Mucosa of stomach (tissue), 1 donor: ENCODE data around the gene GRHL3.

Source experiments
- H3K27me3 ChIP-seq: one replicate; pipeline ENCODE4 v1.7.0; 2013; ENCODE audit warnings: mild to moderate bottlenecking, low read length; ENCODE audit not compliant: control insufficient read depth, insufficient read depth
- H3K36me3 ChIP-seq: one replicate; pipeline ENCODE4 v1.7.0; 2013; ENCODE audit warnings: low read length; ENCODE audit not compliant: control insufficient read depth, insufficient read depth
- H3K4me1 ChIP-seq: one replicate; pipeline ENCODE4 v1.7.0; 2013; ENCODE audit warnings: mild to moderate bottlenecking, low read length; ENCODE audit not compliant: control insufficient read depth, insufficient read depth
- H3K4me3 ChIP-seq: one replicate; pipeline ENCODE4 v1.7.0; 2013; ENCODE audit warnings: low read length
- H3K9ac ChIP-seq: one replicate; pipeline ENCODE4 v1.7.0; 2013; ENCODE audit warnings: mild to moderate bottlenecking, low read length, moderate library complexity
- H3K9me3 ChIP-seq: one replicate; pipeline ENCODE4 v1.7.0; 2013; ENCODE audit warnings: mild to moderate bottlenecking, low read length, moderate library complexity; ENCODE audit not compliant: control insufficient read depth
- donor health status: Pancreatic carcinoma.

The GRHL3 gene

GRCh38 chr1:24386241-24386640 is 67.1 kb downstream of the GRHL3 start:
- H3K4me3 ChIP-seq: no peak overlapping the region
- H3K9me3 ChIP-seq: no peaks in the 10 kb centered on the region
- H3K36me3 ChIP-seq: no peaks in the 10 kb centered on the region
- no peaks in the 10 kb centered on the region for H3K27me3 ChIP-seq
- no peak overlapping the region for H3K9ac ChIP-seq
- H3K4me1 ChIP-seq: peaks cover 37% of the 10 kb centered on the region

- Histone ChIP-seq H3K27me3 (no peaks in the 10 kb centered on the region), H3K4me1 (peaks cover 32% of the 10 kb centered on the region), H3K36me3 (no peaks in the 10 kb centered on the region), H3K4me3 (no peak overlapping the region), H3K9me3 (no peaks in the 10 kb centered on the region), H3K9ac (no peak overlapping the region)
Observed at GRCh38 chr1:24386931-24387330, 67.8 kb downstream of the GRHL3 start.

GRCh38 chr1:24387636-24388175 is 68.5 kb downstream of the GRHL3 start:
- no peaks in the 10 kb centered on the region for H3K27me3 ChIP-seq
- H3K4me1 ChIP-seq: peaks cover 37% of the 10 kb centered on the region
- no peaks in the 10 kb centered on the region for H3K36me3 ChIP-seq
- no peaks in the 10 kb centered on the region for H3K9me3 ChIP-seq
- H3K4me3 ChIP-seq: no peak overlapping the region
- no peak overlapping the region for H3K9ac ChIP-seq

- H3K4me3 ChIP-seq: no peak overlapping the region
- H3K9ac ChIP-seq: no peak overlapping the region
- no peaks in the 10 kb centered on the region for H3K27me3 ChIP-seq
- H3K4me1 ChIP-seq: peaks cover 37% of the 10 kb centered on the region
- no peaks in the 10 kb centered on the region for H3K9me3 ChIP-seq
- no peaks in the 10 kb centered on the region for H3K36me3 ChIP-seq
Observed at GRCh38 chr1:24388331-24388885, 69.3 kb downstream of the GRHL3 start.

GRCh38 chr1:24389231-24389678 is 70.1 kb downstream of the GRHL3 start:
- H3K36me3 ChIP-seq: no peaks in the 10 kb centered on the region
- no peaks in the 10 kb centered on the region for H3K27me3 ChIP-seq
- H3K4me3 ChIP-seq: no peak overlapping the region
- no peak overlapping the region for H3K9ac ChIP-seq
- peaks cover 32% of the 10 kb centered on the region for H3K4me1 ChIP-seq
- no peaks in the 10 kb centered on the region for H3K9me3 ChIP-seq

- no peaks in the 10 kb centered on the region for H3K9me3 ChIP-seq
Observed at GRCh38 chr1:24390924-24391782, 72.0 kb downstream of the GRHL3 start.

GRCh38 chr1:24391882-24392603 is 72.9 kb downstream of the GRHL3 start:
- H3K9me3 ChIP-seq: no peaks in the 10 kb centered on the region
- no peaks in the 10 kb centered on the region for H3K27me3 ChIP-seq
- H3K4me3 ChIP-seq: no peak overlapping the region
- no peak overlapping the region for H3K9ac ChIP-seq
- peaks cover 14% of the 10 kb centered on the region for H3K4me1 ChIP-seq
- no peaks in the 10 kb centered on the region for H3K36me3 ChIP-seq

More at GRCh38 chr1:24390924-24391782, 72.0 kb downstream of the GRHL3 start:
- no peaks in the 10 kb centered on the region for H3K27me3 ChIP-seq
- no peak overlapping the region for H3K9ac ChIP-seq
- H3K4me3 ChIP-seq: no peak overlapping the region
- peaks cover 15% of the 10 kb centered on the region for H3K4me1 ChIP-seq
- H3K36me3 ChIP-seq: no peaks in the 10 kb centered on the region

- no peaks in the 10 kb centered on the region for H3K36me3 ChIP-seq
- H3K9me3 ChIP-seq: no peaks in the 10 kb centered on the region
- H3K4me1 ChIP-seq: peaks cover 14% of the 10 kb centered on the region
- no peaks in the 10 kb centered on the region for H3K27me3 ChIP-seq
- no peak overlapping the region for H3K4me3 ChIP-seq
- H3K9ac ChIP-seq: no peak overlapping the region
Observed at GRCh38 chr1:24392604-24392946, 73.4 kb downstream of the GRHL3 start.

GRCh38 chr1:24392982-24393650 is 74.0 kb downstream of the GRHL3 start:
- Histone ChIP-seq H3K27me3 (no peaks in the 10 kb centered on the region), H3K9ac (no peak overlapping the region), H3K36me3 (no peaks in the 10 kb centered on the region), H3K4me3 (no peak overlapping the region), H3K4me1 (peaks cover 14% of the 10 kb centered on the region), H3K9me3 (no peaks in the 10 kb centered on the region)

GRCh38 chr1:24393892-24394291 is 74.7 kb downstream of the GRHL3 start:
- Histone ChIP-seq H3K9ac (no peak overlapping the region), H3K9me3 (no peaks in the 10 kb centered on the region), H3K27me3 (no peaks in the 10 kb centered on the region), H3K4me3 (no peak overlapping the region), H3K4me1 (peaks cover 14% of the 10 kb centered on the region), H3K36me3 (no peaks in the 10 kb centered on the region)

- Histone ChIP-seq H3K4me3 (no peak overlapping the region), H3K4me1 (peaks cover 8% of the 10 kb centered on the region), H3K27me3 (no peaks in the 10 kb centered on the region), H3K36me3 (no peaks in the 10 kb centered on the region), H3K9ac (no peak overlapping the region), H3K9me3 (no peaks in the 10 kb centered on the region)
Observed at GRCh38 chr1:24400065-24400464, 80.9 kb downstream of the GRHL3 start.
